Esophagus muscularis mucosa (tissue), 4 donors: ENCODE data around the gene CAVIN4. TPM values are rescaled to one million over a fixed set of nuclear protein-coding genes. Genes with fewer than 3 reads are reported as not detected.

Source experiments
- DNase-seq: peaks from one replicate; pipeline ENCODE4 v3.0.0-alpha.2; 2017; ENCODE audit errors: extremely low spot score
- H3K27ac ChIP-seq, 4 donors: fragments of 200-600 bp; sonication (generic); replicated peaks in 1 of 4; 1 replicate in 3 of 4; 2 replicates in 1 of 4; pipeline ENCODE4 v1.5.1; 2016 to 2019; ENCODE audit warnings: mild to moderate bottlenecking in 1 of 4
- H3K27me3 ChIP-seq, 4 donors: fragments of 200-600 bp; sonication (generic); one replicate each; pipeline versions ENCODE4 v1.5.1 to v1.6.0; 2016 to 2019
- H3K36me3 ChIP-seq, 4 donors: fragments of 200-600 bp; sonication (generic); one replicate each; pipeline ENCODE4 v1.5.1; 2016 to 2019
- H3K4me1 ChIP-seq, 4 donors: fragments of 200-600 bp; sonication (generic); one replicate each; pipeline ENCODE4 v1.5.1; 2016 to 2019
- H3K4me3 ChIP-seq, 4 donors: fragments of 200-600 bp; sonication (generic); 1 replicate in 2 of 4; 2 replicates in 2 of 4; pipeline ENCODE4 v1.5.1; 2016 to 2019; ENCODE audit warnings: mild to moderate bottlenecking in 4 of 4, moderate library complexity in 1 of 4
- H3K9me3 ChIP-seq, 4 donors: fragments of 200-600 bp; sonication (generic); 1 replicate in 3 of 4; 2 replicates in 1 of 4; pipeline ENCODE4 v1.5.1; 2016 to 2019
- CTCF ChIP-seq, 3 experiments: fragments of 200-600 bp in 2 of 3; fragments of 450-650 bp in 1 of 3; sonication (generic) in 2 of 3; IDR thresholded peaks; one replicate each; pipeline ENCODE4 v1.5.1; 2017 to 2019; ENCODE audit warnings: antibody characterized with exemption in 3 of 3, mild to moderate bottlenecking in 2 of 3, moderate library complexity in 1 of 3
- EP300 ChIP-seq: sonication (generic); formaldehyde crosslinking; IDR thresholded peaks from one replicate; pipeline ENCODE4 v1.6.1; 2017; ENCODE audit warnings: antibody characterized with exemption
- POLR2A ChIP-seq: fragments of 450-650 bp; IDR thresholded peaks from one replicate; pipeline ENCODE4 v1.6.1; 2017; ENCODE audit warnings: antibody characterized with exemption, moderate library complexity, mild to moderate bottlenecking, low read depth
- POLR2AphosphoS5 ChIP-seq, 2 donors: sonication (generic); formaldehyde crosslinking; IDR thresholded peaks; one replicate each; pipeline ENCODE4 v1.6.1; 2017; ENCODE audit warnings: antibody characterized with exemption in 2 of 2
- WGBS: methylation state at CpG from one replicate; pipeline ENCODE4 v1.1.5; 2018; 5-methylcytosine and 5-hydroxymethylcytosine counted together
- intact Hi-C: fragments of 100-400 bp; cut with DNase I; formaldehyde crosslinking; loops from one replicate; pipeline ENCODE4 v1.15.1; 2023
- total RNA-seq, 4 donors: library from RNA; depleted of rRNA; stranded (reverse); fragments of >200 nt; gene quantifications; one replicate each; pipeline versions ENCODE4 v1.1.0 to v1.2.1, GENCODE V29; 2016

Gene CAVIN4
- total RNA-seq = 1 to 10 TPM in 2 of 4 donors, under 1 TPM in 2; 0.33 to 1.5 (median 0.95) TPM

GRCh38 chr9:100577776-100578448 is at the start of gene CAVIN4:
TSS of gene CAVIN4 (plus strand) at chr9:100578079. CDS start at chr9:100578144, 65 bp downstream.
- Histone ChIP-seq H3K9me3 (no peaks in the 10 kb centered on the region), H3K4me1 (peaks cover 0 to 3% (median 0%) of the 10 kb centered on the region in 4 donors), H3K27ac (no peak within 1 kb of the TSS), H3K36me3 (no peaks in the 10 kb centered on the region), H3K4me3 (no peak within 1 kb of the TSS), H3K27me3 (no peaks in the 10 kb centered on the region)
- intact Hi-C loops = no loop called here
- DNase-seq = no peak
- TF ChIP-seq EP300 (no peak), CTCF (IDR thresholded peaks at IDR 0.05) (no peak), POLR2A (no peak), POLR2AphosphoS5 (IDR thresholded peaks at IDR 0.05) (no peak)
- 92% methylated on average over 10 of the region's 10 CpGs for WGBS

GRCh38 chr9:100534401-100534800 is 43.5 kb upstream of the CAVIN4 start:
- no peak overlapping the region for H3K4me3 ChIP-seq
- H3K36me3 ChIP-seq = peaks cover 0 to 3% (median under 1%) of the 10 kb centered on the region in 4 donors
- intact Hi-C loops = no loop called here
- H3K9me3 ChIP-seq = no peaks in the 10 kb centered on the region
- 90% methylated on average over 4 of the region's 4 CpGs for WGBS
- no peak for TF ChIP-seq CTCF (IDR thresholded peaks at IDR 0.05)
- TF ChIP-seq POLR2A = no peak
- no peak for TF ChIP-seq POLR2AphosphoS5 (IDR thresholded peaks at IDR 0.05)
- TF ChIP-seq EP300 = no peak
- no peaks in the 10 kb centered on the region for H3K4me1 ChIP-seq
- no peak overlapping the region for H3K27ac ChIP-seq
- DNase-seq = no peak
- H3K27me3 ChIP-seq = no peaks in the 10 kb centered on the region

DNA sequence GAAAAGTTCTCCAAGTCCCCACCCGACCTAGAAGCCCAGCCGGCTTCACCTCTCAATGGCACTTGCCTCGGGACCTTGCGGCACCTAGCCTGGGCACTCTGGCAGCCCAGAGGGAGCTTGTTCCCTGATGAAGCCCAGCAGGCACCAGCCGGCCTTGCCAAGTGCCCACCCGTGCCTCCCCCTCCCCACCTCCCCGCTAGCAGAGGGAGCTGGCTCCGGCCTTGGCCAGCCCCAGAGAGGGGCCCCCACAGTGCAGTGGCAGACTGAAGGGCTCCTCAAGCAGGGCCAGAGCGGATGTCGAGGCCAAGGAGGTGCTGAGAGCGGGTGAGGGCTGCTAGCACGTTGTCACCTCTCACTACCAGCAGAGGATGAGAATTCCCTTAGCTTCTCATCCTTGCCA is 37.6 kb upstream of the CAVIN4 start:
- Histone ChIP-seq H3K27ac (no peak overlapping the region), H3K4me3 (no peak overlapping the region), H3K36me3 (peaks cover 0 to 11% (median 1%) of the 10 kb centered on the region in 4 donors), H3K9me3 (no peaks in the 10 kb centered on the region), H3K27me3 (no peaks in the 10 kb centered on the region), H3K4me1 (no peaks in the 10 kb centered on the region)
- TF ChIP-seq POLR2AphosphoS5 (IDR thresholded peaks at IDR 0.05) (no peak), CTCF (IDR thresholded peaks at IDR 0.05) (no peak), EP300 (no peak), POLR2A (no peak)
- intact Hi-C loops = no loop called here
- 95% methylated on average over 6 of the region's 12 CpGs for WGBS
- DNase-seq = no peak

GRCh38 chr9:100549048-100549447 is 28.8 kb upstream of the CAVIN4 start:
- WGBS = 78% methylated on average over 5 of the region's 5 CpGs
- no peak for TF ChIP-seq CTCF (IDR thresholded peaks at IDR 0.05)
- no peak for TF ChIP-seq EP300
- no peak for TF ChIP-seq POLR2AphosphoS5 (IDR thresholded peaks at IDR 0.05)
- Histone ChIP-seq H3K4me1 (no peaks in the 10 kb centered on the region), H3K9me3 (no peaks in the 10 kb centered on the region), H3K36me3 (peaks cover 0 to 5% (median 0%) of the 10 kb centered on the region in 4 donors), H3K27me3 (no peaks in the 10 kb centered on the region), H3K27ac (no peak overlapping the region), H3K4me3 (no peak overlapping the region)
- intact Hi-C loops = no loop called here
- no peak for DNase-seq
